ENCODE data around the gene RGS9.
A peak's percentile ranks its signal among the peaks of the same experiment; 100 is the strongest.
"Not testable (repeated sequence)": the region's sequence is repeated elsewhere in the genome, so short reads cannot be mapped to it uniquely, and the experiment has no call there.

RGS9 gene

DNA sequence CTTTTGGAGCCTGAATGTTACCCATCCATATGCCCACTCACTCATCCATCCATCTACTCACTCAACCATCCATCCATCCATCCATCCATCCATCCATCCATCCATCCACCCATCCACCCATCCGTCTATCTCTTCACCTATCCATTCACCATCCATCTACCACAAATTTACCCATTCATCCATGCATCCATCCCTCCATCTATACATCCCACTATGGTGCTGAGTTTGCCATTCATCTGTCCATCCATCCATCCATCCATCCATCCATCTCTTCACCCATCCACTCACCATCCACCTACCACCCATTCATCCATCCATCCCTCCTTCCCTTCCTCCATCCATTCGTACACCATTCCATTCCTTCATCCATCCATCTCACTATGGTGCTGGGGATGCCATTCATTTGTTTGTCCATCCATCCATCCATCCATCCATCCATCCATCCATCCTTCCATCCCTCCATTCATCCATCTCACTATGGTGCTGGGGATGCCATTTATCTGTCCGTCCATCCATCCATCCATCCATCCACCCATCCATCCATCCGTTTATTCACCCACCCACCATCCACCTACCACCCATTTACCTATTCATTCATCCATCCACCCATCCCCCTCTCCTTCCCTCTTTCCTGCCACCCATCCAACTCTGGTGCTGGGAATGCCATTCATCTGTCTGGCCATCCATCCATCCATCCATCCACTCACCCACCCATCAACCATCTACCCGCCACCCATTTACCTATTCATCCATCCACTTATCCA, 39.7 kb downstream of the RGS9 start:
- H3K4me1 Mint-ChIP-seq, result peaks cover 58% of the 10 kb centered on the region
- DNase-seq (no peak), ATAC-seq (no peak)
- peaks cover 4% of the 10 kb centered on the region for H3K27me3 Mint-ChIP-seq
- no peaks in the 10 kb centered on the region for H3K36me3 Mint-ChIP-seq (ENCODE audit: low read depth)
- no peak overlapping the region for H3K27ac Mint-ChIP-seq
- no peak overlapping the region for H3K4me3 Mint-ChIP-seq
- H3K9me3 Mint-ChIP-seq, result peaks cover 5% of the 10 kb centered on the region

DNA sequence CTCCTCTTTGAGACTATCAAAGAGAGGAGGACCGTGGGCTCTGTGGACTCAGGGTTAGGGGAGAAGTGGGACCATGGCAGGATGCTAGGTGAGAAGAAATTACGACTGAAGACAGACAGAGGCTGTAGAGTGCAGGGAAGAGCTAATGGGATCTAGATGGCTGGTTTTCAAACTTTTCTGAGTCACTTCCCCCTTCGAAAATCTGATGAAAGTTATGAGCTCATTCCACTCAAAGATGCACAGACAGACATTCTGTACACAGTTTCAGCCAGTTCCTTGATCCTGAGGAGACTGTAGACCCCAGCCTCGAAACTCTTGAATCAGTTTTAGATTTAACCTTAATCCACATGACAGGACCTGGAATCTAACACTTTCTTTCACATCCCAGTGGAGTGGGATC, 40.7 kb downstream of the RGS9 start:
- H3K4me1 Mint-ChIP-seq, result peaks cover 63% of the 10 kb centered on the region
- peak overlapping the region; percentile 6 for H3K27ac Mint-ChIP-seq
- H3K36me3 Mint-ChIP-seq (ENCODE audit: low read depth), result no peaks in the 10 kb centered on the region
- H3K4me3 Mint-ChIP-seq, result no peak overlapping the region
- peaks cover 5% of the 10 kb centered on the region for H3K9me3 Mint-ChIP-seq
- no peak for DNase-seq
- ATAC-seq, result no peak
- H3K27me3 Mint-ChIP-seq, result peaks cover 4% of the 10 kb centered on the region

DNA sequence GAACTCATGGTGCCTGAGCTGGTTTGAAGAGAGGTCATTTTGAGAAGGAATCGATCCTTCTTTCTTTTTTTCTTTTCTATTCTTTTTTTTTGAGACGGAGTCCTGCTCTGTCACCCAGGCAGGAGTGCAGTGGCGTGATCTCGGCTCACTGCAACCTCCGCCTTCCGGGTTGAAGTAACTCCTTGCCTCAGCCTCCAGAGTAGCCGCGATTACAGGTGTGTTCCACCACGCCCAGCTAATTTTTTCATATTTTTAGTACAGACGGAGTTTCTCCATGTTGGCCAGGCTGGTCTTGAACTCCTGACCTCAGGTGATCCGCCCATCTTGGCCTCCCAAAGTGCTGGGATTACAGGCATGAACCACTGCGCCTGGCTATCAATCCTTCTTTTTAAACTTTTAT, 43.1 kb downstream of the RGS9 start:
- not testable (repeated sequence) for DNase-seq; H3K27me3 Mint-ChIP-seq; H3K9me3 Mint-ChIP-seq; ATAC-seq; H3K36me3 Mint-ChIP-seq (ENCODE audit: low read depth)
- H3K4me1 Mint-ChIP-seq, result peaks cover 71% of the 10 kb centered on the region
- peak overlapping the region; percentile 92 for H3K27ac Mint-ChIP-seq
- H3K4me3 Mint-ChIP-seq, result peak overlapping the region; percentile 49

DNA sequence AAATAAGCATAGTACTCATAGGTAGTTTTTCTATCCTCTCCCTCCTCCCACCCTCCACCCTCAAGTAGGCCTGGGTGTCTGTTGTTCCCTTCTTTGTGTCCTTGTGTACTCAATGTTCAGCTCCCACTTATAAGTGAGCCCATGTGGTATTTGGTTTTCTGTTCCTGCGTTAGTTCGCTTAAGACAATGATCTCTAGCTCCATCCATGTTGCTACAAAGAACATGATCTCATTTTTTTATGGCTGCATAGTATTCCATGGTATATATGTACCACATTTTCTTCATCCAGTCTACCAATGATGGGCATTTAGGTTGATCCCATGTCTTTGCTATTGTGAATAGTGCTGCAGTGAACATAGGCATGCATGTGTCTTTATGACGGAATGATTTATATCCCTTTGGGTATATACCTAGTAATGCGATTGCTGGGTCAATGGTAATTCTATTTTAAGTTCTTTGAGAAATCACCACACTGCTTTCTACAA, 43.6 kb downstream of the RGS9 start:
- H3K27me3 Mint-ChIP-seq; DNase-seq; H3K36me3 Mint-ChIP-seq (ENCODE audit: low read depth); H3K9me3 Mint-ChIP-seq; ATAC-seq: not testable (repeated sequence)
- Mint-ChIP-seq H3K4me3 (peak overlapping the region; percentile 49), H3K4me1 (peaks cover 69% of the 10 kb centered on the region), H3K27ac (peak overlapping the region; percentile 92)

DNA sequence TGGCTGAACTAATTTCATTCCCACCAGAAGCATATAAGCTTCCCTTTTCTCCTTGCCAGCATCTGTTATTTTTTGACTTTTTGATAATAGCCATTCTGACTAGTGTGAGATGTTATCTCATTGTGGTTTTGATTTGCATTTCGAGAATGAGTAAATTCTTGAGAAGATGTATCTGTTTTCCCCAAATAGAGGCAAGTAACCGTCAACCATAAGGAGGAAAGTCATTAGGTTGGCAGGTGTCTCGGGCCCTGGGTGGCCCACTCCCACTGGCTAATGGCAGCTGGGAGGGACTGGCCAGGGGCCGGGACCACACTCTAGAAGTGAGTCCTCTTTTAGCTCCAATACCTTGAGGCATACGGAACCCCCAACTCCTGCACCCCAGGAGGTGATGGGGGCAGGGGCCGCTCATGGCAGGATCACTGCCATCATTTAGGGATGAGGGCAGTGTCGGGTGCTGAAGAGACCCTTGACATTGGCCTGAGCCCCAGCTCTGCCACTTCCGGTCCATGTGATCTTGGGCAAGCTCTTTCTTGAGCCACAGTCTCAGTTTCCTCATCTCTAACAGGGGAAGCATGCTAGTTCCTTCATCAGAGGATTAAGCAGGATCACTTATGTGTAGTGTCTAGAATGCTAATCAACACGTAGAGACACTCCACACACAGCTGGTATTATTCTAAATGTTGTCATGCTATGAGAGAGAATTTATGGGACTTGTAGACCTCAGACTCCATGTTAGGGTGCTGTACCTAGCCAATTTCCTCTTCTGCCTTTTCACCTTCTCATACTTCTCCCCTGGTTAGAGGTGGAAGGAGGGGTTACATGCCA, 44.3 kb downstream of the RGS9 start:
- H3K4me3 Mint-ChIP-seq, result no peak overlapping the region
- H3K9me3 Mint-ChIP-seq, result peaks cover 5% of the 10 kb centered on the region
- peaks cover 67% of the 10 kb centered on the region for H3K4me1 Mint-ChIP-seq
- DNase-seq (peak; percentile 54), ATAC-seq (peak; percentile 73)
- H3K27me3 Mint-ChIP-seq, result peaks cover 9% of the 10 kb centered on the region
- peak overlapping the region; percentile 92 for H3K27ac Mint-ChIP-seq
- H3K36me3 Mint-ChIP-seq (ENCODE audit: low read depth), result no peaks in the 10 kb centered on the region

DNA sequence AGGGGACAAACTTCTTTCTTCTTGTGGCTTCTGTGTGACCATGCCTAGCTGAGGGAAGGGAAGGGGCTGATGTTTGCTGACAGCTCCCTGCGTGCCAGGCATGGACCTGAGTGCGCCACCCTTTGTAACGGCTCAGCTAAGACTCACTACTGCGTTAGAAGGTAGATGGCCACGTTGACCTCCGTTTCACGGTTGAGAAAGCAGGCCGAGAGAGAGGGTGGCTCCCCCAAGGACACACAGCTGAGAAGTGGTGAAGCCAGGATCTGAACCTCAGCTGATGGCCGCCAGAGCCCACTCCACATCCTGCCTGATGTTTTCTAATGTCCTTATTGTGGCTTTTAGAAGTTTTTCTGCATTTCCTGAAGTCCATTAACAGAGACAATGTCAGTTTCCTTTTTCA, 45.1 kb downstream of the RGS9 start:
- DNase-seq (no peak), ATAC-seq (no peak)
- Mint-ChIP-seq H3K27me3 (peaks cover 7% of the 10 kb centered on the region), H3K9me3 (peaks cover 3% of the 10 kb centered on the region), H3K4me1 (peaks cover 62% of the 10 kb centered on the region), H3K36me3 (ENCODE audit: low read depth) (no peaks in the 10 kb centered on the region), H3K4me3 (no peak overlapping the region), H3K27ac (peak overlapping the region; percentile 92)

DNA sequence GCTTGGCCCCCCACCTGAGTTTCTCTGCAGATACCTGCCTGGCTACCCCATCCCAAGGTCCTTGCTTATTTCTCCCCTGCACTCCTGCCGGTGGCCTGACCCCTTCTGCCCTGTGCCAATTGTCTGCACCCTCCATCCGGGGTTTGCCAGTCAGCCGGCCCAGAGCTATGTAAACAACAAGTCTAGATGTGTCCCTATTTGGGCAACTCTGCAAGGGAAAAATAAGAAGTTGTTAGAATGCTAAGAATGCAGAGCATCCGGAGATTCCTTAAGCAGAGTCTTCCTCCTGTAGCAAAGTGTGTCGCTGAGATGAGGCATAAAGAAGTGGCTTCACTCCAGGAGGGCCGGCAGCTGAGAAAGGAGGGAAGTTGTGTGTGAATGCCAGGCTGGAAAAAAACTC, 46.6 kb downstream of the RGS9 start:
- Mint-ChIP-seq H3K27ac (no peak overlapping the region), H3K36me3 (ENCODE audit: low read depth) (no peaks in the 10 kb centered on the region), H3K27me3 (peaks cover 5% of the 10 kb centered on the region), H3K9me3 (no peaks in the 10 kb centered on the region), H3K4me1 (peaks cover 49% of the 10 kb centered on the region), H3K4me3 (no peak overlapping the region)
- DNase-seq (no peak), ATAC-seq (no peak)

DNA sequence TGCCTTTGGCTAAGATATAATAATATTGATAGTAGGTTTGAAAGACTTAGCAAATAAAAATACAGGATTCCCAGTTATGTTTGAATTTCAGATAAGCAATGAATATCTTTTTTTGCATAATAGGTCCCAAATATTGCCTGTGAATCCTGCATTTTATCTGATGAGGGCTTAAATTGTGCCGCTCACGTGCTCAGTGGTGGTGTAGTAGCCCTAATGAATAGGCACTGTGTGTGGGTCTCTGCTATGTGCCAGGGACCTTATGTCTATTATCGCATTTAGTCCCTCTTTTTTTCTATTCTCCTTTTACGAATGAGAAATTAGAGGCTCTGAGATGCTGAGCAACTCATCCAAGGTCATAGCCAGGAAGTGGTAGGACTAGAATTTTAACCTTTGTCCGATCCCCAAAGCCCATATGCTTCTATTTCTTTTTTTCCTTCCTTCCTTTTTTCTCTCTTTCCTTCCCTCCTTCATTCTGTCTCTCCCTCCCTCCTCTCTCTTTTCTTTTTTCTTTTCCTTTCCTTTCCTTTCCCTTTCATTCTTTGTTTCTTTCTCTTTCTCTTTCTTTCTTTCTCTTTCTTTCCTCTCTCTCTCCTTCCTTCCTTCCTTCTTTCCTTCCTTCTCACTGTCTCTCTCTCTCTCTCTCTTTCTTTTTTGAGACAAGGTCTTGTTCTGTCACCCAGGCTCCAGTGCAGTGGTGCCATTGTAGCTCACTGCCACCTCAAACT, 47.2 kb downstream of the RGS9 start:
- H3K27ac Mint-ChIP-seq, result no peak overlapping the region
- ATAC-seq (no peak), DNase-seq (no peak)
- H3K9me3 Mint-ChIP-seq, result no peaks in the 10 kb centered on the region
- H3K27me3 Mint-ChIP-seq, result peaks cover 5% of the 10 kb centered on the region
- no peaks in the 10 kb centered on the region for H3K36me3 Mint-ChIP-seq (ENCODE audit: low read depth)
- H3K4me1 Mint-ChIP-seq, result peaks cover 43% of the 10 kb centered on the region
- no peak overlapping the region for H3K4me3 Mint-ChIP-seq

DNA sequence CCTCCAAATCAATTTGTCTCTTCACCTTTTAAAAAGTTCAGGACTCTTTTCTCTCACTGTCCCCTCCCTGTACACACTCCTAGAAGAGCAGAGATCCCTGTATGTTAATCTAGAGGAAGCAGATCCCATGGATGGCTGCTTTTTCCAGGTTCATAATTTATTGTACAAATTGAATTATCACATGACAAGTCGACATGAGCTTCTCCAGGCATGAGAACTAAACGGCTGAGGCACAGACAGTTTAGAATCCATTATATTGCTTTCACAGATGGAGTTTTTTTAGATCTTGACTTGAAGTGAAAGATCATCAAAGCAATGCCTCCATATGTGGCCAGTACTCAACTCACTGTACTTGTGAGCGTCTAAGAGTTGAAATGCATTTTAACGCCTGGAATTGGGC, 47.9 kb downstream of the RGS9 start:
- no peak for DNase-seq
- H3K9me3 Mint-ChIP-seq, result no peaks in the 10 kb centered on the region
- H3K36me3 Mint-ChIP-seq (ENCODE audit: low read depth), result no peaks in the 10 kb centered on the region
- H3K27me3 Mint-ChIP-seq, result peaks cover 5% of the 10 kb centered on the region
- H3K27ac Mint-ChIP-seq, result no peak overlapping the region
- ATAC-seq, result no peak
- no peak overlapping the region for H3K4me3 Mint-ChIP-seq
- peaks cover 36% of the 10 kb centered on the region for H3K4me1 Mint-ChIP-seq

DNA sequence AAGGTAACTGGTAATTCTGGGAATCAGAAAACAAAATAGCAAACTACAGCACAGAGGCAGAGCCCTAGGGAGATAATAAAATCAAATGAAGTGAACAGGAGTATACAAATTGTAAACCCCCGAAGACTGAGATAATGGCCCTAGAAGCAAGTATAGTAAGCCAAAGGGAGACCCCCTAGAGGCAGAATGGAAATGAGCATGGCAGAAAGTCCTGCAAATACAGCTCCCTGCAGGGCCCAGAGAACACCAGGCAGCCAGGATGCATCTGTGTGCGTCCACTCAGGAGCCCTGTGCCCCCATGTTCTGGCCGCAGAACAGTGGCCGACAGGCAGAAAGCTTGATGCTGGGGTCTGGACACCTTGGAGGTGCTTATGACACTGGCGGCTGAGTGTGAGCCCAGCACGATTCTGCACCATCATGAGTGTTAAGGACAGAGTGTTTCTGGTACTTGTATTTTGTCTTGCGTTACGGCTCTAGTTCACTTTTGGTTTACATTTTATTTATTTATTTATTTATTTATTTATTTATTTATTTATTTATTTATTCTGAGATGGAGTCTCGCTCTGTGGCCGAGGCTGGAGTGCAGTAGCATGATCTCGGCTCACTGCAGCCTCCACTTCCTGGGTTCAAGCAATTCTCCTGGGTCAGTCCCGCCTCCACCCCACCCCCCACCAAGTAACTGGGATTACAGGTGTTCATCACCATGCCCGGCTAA, 48.7 kb downstream of the RGS9 start:
- DNase-seq (no peak), ATAC-seq (no peak)
- Mint-ChIP-seq H3K9me3 (no peaks in the 10 kb centered on the region), H3K4me1 (peaks cover 32% of the 10 kb centered on the region), H3K36me3 (ENCODE audit: low read depth) (no peaks in the 10 kb centered on the region), H3K4me3 (no peak overlapping the region), H3K27ac (no peak overlapping the region), H3K27me3 (peaks cover 5% of the 10 kb centered on the region)

DNA sequence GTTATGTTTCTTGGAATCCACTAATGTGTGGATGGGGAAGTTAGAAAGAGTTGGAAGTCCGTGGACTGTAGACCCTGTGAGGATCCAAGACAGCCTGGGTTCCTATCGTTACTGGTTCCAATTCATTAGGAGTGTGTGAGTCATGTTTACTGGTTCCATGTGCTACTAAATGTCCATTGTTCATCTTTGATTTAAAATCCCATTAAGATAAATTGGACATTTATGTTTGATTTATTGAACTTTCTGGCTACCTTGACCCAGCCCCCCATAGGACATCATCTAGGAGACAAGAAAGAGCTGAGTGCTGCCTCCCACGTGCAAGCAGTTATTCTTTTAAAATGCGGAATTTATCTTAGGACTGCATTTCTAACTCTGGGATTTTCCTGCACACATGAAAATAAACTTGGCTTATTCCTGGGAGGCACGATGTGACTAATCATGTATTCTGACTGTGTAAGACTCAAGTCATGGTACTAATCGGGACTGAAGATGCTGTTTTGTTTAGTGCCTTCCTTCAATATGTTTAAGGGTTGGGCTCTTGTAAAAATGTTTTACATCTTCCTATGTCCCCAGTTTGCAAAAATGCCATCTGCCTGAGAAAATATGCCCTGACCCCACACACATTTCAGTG, 53.4 kb downstream of the RGS9 start:
- Mint-ChIP-seq H3K36me3 (ENCODE audit: low read depth) (no peaks in the 10 kb centered on the region), H3K4me1 (peaks cover 37% of the 10 kb centered on the region), H3K4me3 (no peak overlapping the region), H3K9me3 (no peaks in the 10 kb centered on the region), H3K27ac (no peak overlapping the region), H3K27me3 (no peaks in the 10 kb centered on the region)
- DNase-seq (no peak), ATAC-seq (no peak)

DNA sequence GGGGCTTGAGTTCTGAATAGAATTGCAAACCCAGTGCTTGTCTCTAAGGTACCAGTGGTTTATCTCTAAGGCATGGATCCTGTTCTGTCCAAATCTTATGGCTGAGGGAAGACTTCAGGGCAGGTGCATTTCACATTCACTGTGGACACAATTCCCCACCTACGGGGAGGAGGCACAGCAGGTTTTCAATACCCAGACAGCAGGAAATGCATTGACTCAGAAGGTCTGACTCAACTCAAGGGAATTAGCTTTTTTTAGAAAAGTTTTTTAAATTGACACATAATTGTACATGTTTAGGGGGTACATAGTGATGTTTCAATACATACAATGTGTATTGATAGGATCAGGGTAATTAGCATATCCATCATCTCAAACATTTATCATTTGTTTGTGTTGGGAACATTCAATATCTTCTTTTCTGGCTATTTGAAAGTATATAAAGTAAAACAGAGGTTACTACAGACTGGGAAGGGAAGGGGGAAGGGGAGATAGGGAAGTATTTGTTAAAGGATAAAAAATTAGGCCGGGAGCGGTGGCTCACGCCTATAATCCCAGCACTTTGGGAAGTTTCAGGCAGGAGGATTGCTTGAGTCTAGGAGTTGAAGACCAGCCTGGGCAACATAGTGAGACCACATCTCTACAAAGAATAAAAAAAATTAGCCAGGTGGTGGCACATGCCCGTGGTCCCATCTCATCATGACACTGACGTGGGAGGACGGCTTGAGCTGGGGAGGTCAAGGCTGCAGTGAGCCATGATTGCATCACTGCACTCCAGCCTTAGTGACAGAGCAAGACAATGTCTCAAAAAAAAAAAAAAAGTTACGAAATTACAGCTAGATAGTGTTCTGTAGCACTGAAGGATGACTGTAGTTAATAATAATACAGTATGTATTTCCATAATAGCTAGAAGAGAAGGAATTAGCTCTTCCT, 54.9 kb downstream of the RGS9 start:
- Mint-ChIP-seq H3K36me3 (ENCODE audit: low read depth) (no peaks in the 10 kb centered on the region), H3K9me3 (no peaks in the 10 kb centered on the region), H3K27me3 (no peaks in the 10 kb centered on the region), H3K27ac (peak overlapping the region; percentile 80), H3K4me1 (peaks cover 41% of the 10 kb centered on the region), H3K4me3 (no peak overlapping the region)
- DNase-seq (no peak), ATAC-seq (peak; percentile 71)

DNA sequence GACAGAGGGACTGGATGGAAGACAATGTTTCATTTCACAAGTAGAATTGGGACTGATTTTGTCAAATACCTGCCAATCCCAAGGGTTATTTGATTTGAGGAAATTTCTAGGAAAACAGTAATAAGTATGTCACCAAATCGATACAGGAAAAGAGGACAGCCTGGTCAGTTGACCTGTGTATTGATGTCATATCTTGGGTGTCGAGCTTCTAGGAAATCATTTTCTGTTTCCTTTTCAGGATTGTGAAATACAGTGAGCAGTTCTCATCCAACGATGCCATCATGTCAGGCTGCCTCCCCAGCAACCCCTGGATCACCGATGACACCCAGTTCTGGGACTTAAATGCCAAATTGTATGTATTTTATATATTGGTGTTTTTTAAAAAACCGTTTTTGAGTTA, 56.1 kb downstream of the RGS9 start:
- ATAC-seq, result no peak
- no peak overlapping the region for H3K27ac Mint-ChIP-seq
- H3K9me3 Mint-ChIP-seq, result no peaks in the 10 kb centered on the region

More for the DNA sequence above, 56.1 kb downstream of the RGS9 start:
- H3K36me3 Mint-ChIP-seq (ENCODE audit: low read depth), result no peaks in the 10 kb centered on the region
- no peaks in the 10 kb centered on the region for H3K27me3 Mint-ChIP-seq
- H3K4me1 Mint-ChIP-seq, result peaks cover 52% of the 10 kb centered on the region
- DNase-seq, result no peak
- no peak overlapping the region for H3K4me3 Mint-ChIP-seq

Measured in activated naive CD8-positive, alpha-beta T cell treated with anti-CD3 and anti-CD28 coated beads, Interleukin-2, amount 50 U/mL, for 24 hours (primary cell).